LNCaP clone FGC (cell line): Measurements from ENCODE around the gene CAT.

ENCODE experiments used
- DNase-seq: peaks from one replicate; pipeline ENCODE4 v3.0.0-alpha.2; 2011; ENCODE audit warnings: low read depth
- H3K4me3 ChIP-seq: 2 replicates; pipeline ENCODE4 v1.5.1; 2011; ENCODE audit warnings: mild to moderate bottlenecking, low read depth, low read length, control low read depth
- CTCF ChIP-seq: IDR thresholded peaks from 2 replicates; pipeline ENCODE4 v1.5.1; 2012; ENCODE audit warnings: mild to moderate bottlenecking; ENCODE audit not compliant: control insufficient read depth, insufficient read depth; ENCODE audit errors: extremely low read depth

Gene CAT

DNA sequence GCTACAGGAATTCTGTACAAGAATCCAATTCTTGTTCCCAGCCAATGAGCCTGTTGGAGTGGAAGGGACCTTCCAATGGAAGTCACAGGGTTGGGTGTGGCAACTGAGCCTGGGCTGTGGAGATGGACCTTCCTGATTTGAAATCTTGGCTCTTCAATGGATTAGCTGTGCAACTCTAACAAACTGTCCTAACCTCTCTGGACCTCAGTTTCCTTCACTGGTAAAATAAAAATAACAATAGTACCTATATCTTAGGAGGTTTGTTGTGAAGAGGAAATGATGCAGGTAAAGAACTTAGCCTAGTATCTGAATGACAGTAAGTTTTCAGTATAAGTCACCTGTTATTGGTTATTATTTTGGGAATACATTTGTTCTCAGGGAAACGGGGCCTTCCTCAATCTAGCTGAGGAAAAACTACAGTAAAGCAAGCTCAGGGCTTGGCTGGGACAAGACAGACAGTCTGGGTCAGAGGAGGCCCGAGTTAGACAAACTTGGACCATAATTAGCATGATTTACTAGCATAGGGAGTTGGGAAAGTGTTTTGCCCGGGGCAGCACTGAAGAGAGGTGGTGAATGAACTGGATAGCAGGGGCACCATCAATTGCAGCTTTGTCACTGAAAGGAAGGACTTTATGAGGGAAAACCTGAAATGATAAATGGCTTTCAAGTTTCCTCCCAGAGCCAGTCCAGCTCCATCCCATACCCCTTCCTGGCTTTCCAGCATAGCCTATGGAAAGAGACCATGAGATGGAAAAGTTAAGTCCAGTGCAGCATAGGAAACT, 61.2 kb downstream of the CAT start:
- no peak for DNase-seq
- no peak for TF ChIP-seq CTCF
- no peak overlapping the region for H3K4me3 ChIP-seq

- no peak for DNase-seq
- H3K4me3 ChIP-seq, result no peak overlapping the region
- no peak for TF ChIP-seq CTCF
These were observed 62.8 kb downstream of the CAT start for GRCh38 chr11:34501500-34501899.

- H3K4me3 ChIP-seq, result no peak overlapping the region
- DNase-seq, result no peak
- no peak for TF ChIP-seq CTCF
These were observed 63.2 kb downstream of the CAT start for GRCh38 chr11:34501949-34502348.

DNA sequence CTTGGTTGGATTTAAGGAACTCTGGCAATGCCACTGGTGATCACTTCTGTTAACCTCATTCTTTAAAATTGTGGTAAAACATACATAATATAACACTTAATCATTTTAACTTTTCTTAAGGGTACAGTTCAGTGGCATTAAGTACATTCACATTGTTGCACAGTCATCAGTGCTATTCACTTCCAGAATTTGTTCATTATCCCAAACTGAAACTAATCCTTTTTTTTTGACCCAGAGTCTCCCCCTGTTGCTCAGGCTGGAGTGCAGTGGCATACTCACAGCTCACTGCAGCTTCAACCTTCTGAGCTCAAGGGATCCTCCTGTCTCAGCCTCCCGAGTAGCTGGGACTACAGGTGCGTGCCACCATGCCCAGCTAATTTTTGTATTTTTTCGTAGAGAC, 64.2 kb downstream of the CAT start:
- no peak for TF ChIP-seq CTCF
- no peak overlapping the region for H3K4me3 ChIP-seq
- DNase-seq, result no peak

DNA sequence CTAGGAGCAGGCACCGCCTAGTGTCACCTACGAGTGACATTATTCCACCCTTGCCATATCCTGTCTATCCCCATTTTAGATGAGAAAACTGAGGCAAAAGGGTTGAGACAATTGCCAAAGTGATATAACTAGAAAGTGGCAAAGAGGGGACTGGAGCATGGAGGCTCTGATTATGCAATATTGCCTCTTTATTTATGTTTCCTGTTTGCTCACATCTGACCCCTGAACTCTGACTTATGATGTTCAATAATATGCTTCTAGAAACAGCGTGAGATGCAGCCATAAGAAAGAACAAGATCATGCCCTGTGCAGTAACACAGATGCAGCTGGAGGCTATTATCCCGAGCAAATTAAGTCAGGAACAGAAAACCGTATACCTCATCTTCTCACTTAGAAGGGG, 67.1 kb downstream of the CAT start:
- TF ChIP-seq CTCF, result no peak
- DNase-seq, result no peak
- H3K4me3 ChIP-seq, result no peak overlapping the region

DNA sequence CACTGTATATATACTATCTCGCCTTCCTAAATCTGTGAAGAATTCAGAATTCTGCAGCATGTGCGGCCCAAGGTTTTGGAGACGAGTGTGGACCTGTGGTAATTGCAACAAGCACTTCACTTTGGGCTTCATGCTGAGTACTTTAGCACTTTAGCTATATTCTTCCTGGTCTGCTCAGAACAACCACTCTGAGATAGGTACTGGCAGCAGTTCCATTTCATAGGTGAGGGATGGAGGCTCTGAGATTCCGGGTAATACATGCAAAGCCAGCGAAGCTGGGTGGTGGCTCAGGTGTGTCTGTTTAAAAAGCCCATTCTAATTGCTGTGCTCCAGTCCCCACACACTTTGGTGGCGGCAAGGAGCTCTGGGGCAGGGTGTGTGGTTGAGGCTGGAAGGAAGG, 68.4 kb downstream of the CAT start:
- DNase-seq, result no peak
- no peak overlapping the region for H3K4me3 ChIP-seq
- no peak for TF ChIP-seq CTCF

DNA sequence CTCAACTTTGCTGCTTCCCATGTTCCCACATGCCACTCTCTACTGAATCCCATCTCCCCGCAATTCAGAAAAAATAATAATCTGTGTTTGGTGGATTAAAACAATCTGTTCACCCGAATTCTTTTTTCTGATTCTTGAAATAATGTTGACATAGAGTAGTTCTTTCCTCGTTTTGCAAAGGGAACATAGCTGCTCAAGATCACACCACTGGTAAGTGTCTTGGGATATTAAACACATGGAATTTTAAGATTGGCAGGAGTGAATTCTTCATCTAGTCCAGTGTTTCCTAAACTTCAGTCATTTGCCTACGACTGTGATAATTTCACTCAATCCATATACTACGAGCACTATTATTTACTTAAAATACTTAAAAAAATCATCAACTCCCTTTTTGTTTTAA, 68.9 kb downstream of the CAT start:
- TF ChIP-seq CTCF, result no peak

More for the DNA sequence above, 68.9 kb downstream of the CAT start:
- no peak overlapping the region for H3K4me3 ChIP-seq
- DNase-seq, result no peak
